ENCODE data around the gene IFNG.

IFNG gene

DNA sequence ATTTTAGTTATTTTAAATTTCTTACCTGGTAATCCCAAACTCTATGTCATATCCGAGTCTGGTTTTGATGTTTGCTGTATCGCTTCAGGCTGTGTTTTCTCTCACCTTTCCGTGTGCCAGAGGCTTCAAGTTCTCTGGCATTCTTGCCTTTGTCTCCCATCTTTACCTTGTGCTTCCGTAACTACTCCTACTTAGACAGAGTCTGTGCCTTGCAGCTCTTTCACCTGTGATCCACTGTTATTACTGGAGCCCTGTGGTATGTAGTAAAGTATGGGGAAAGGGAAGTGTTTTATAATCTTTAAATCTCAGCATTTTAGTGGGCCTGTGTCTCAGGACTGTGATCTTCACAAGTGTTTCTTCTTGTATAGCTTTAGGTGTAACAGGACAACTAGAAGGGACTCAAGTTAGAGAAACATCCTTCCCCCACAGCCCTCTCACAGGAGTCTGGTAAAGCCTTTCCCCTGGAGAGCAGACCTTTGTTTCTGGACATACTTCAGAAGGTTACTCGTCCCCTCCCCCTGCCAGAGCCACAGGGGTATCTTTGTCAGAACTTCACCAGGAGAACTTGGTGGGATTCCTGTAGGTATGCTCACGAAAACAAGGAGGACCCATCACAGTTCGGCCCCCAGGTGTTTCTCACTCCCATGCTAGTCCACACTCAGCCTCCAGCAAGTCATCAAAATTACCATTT is 11.1 kb downstream of the IFNG start:
- H3F3A ChIP-seq (ENCODE audit: insufficient read depth, low read length) = no peaks in the 10 kb centered on the region
- no peaks in the 10 kb centered on the region for H3K79me2 ChIP-seq (ENCODE audit: insufficient read depth, low read length)
- no peak overlapping the region for H3K4me2 ChIP-seq (ENCODE audit: low read length)
- no peak overlapping the region for H3K4me3 ChIP-seq (ENCODE audit: low read depth, low read length, poor library complexity, severe bottlenecking)
- TF ChIP-seq EZH2 (IDR thresholded peaks at IDR 0.05; ENCODE audit: borderline replicate concordance, low read length) (no peak), CTCF (IDR thresholded peaks at IDR 0.05; ENCODE audit: low read length) (no peak)
- H3K27ac ChIP-seq (ENCODE audit: low read depth, low read length, poor library complexity, severe bottlenecking) = no peak overlapping the region
- no peaks in the 10 kb centered on the region for H3K27me3 ChIP-seq (ENCODE audit: insufficient read depth, low read length)
- H3K4me1 ChIP-seq (ENCODE audit: insufficient read depth, low read length, severe bottlenecking) = no peaks in the 10 kb centered on the region
- no peaks in the 10 kb centered on the region for H3K36me3 ChIP-seq (ENCODE audit: insufficient read depth, low read length)
- H3K9ac ChIP-seq (ENCODE audit: low read length) = no peak overlapping the region
- H2AFZ ChIP-seq (ENCODE audit: low read length) = no peak overlapping the region
- no peaks in the 10 kb centered on the region for H4K20me1 ChIP-seq (ENCODE audit: insufficient read depth, low read length)
- no peaks in the 10 kb centered on the region for H3K9me3 ChIP-seq (ENCODE audit: low read length)
- H3K9me2 ChIP-seq (ENCODE audit: low read depth, low read length) = no peaks in the 10 kb centered on the region

DNA sequence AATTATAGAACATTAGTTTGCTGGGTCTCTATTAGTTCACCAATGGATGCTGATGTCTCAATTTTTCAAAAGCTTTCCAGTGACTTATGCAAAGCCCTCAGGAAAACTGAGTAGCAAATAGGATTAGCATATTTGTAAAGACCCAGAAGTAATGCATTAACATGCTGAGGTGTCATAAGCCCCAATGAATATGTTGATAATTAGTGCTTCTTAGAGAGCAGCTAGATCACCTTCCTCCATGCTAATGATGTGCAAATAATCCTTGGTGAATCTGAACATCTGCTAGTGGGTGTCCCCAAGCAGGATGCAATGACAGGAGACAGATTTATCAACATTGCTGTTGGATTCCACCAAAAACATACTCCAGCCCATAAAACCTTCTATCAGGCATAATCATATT is 19.0 kb downstream of the IFNG start:
- H3K4me1 ChIP-seq (ENCODE audit: insufficient read depth, low read length, severe bottlenecking) = no peaks in the 10 kb centered on the region
- H3K9me2 ChIP-seq (ENCODE audit: low read depth, low read length) = no peaks in the 10 kb centered on the region
- H3K9me3 ChIP-seq (ENCODE audit: low read length) = no peaks in the 10 kb centered on the region
- no peaks in the 10 kb centered on the region for H3K79me2 ChIP-seq (ENCODE audit: insufficient read depth, low read length)
- no peaks in the 10 kb centered on the region for H4K20me1 ChIP-seq (ENCODE audit: insufficient read depth, low read length)
- H3K27ac ChIP-seq (ENCODE audit: low read depth, low read length, poor library complexity, severe bottlenecking) = no peak overlapping the region
- H3K4me3 ChIP-seq (ENCODE audit: low read depth, low read length, poor library complexity, severe bottlenecking) = no peak overlapping the region
- no peak overlapping the region for H3K9ac ChIP-seq (ENCODE audit: low read length)
- H3K36me3 ChIP-seq (ENCODE audit: insufficient read depth, low read length) = no peaks in the 10 kb centered on the region
- TF ChIP-seq CTCF (IDR thresholded peaks at IDR 0.05; ENCODE audit: low read length) (no peak), EZH2 (IDR thresholded peaks at IDR 0.05; ENCODE audit: borderline replicate concordance, low read length) (no peak)
- no peaks in the 10 kb centered on the region for H3K27me3 ChIP-seq (ENCODE audit: insufficient read depth, low read length)
- H3K4me2 ChIP-seq (ENCODE audit: low read length) = no peak overlapping the region
- no peaks in the 10 kb centered on the region for H3F3A ChIP-seq (ENCODE audit: insufficient read depth, low read length)
- no peak overlapping the region for H2AFZ ChIP-seq (ENCODE audit: low read length)

DNA sequence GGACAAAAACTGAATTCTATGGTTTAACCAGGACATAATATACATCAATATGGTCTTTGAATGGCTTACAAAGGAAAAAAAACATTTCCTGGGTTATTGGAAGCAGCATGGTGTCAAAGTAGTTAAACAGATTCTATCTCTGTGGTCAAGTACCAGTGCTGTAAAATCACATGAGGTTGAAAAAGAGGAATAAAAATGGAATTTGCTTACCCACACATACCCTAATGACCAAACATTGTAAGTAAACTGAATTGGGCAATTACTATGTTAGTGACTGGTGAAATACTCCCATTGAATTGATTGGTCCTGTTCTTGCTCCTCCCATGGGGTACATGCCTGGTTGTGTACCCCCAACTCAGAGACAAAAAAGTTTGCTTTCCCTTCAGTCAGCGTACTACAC is 19.6 kb downstream of the IFNG start:
- H3K4me2 ChIP-seq (ENCODE audit: low read length) = no peak overlapping the region
- no peak overlapping the region for H3K27ac ChIP-seq (ENCODE audit: low read depth, low read length, poor library complexity, severe bottlenecking)
- H3K79me2 ChIP-seq (ENCODE audit: insufficient read depth, low read length) = no peaks in the 10 kb centered on the region

More for the DNA sequence above, 19.6 kb downstream of the IFNG start:
- no peaks in the 10 kb centered on the region for H3K9me2 ChIP-seq (ENCODE audit: low read depth, low read length)
- H3K4me1 ChIP-seq (ENCODE audit: insufficient read depth, low read length, severe bottlenecking) = no peaks in the 10 kb centered on the region
- H4K20me1 ChIP-seq (ENCODE audit: insufficient read depth, low read length) = no peaks in the 10 kb centered on the region
- H2AFZ ChIP-seq (ENCODE audit: low read length) = no peak overlapping the region
- H3K9me3 ChIP-seq (ENCODE audit: low read length) = no peaks in the 10 kb centered on the region
- H3K4me3 ChIP-seq (ENCODE audit: low read depth, low read length, poor library complexity, severe bottlenecking) = no peak overlapping the region
- H3F3A ChIP-seq (ENCODE audit: insufficient read depth, low read length) = no peaks in the 10 kb centered on the region
- H3K36me3 ChIP-seq (ENCODE audit: insufficient read depth, low read length) = no peaks in the 10 kb centered on the region
- TF ChIP-seq CTCF (IDR thresholded peaks at IDR 0.05; ENCODE audit: low read length) (no peak), EZH2 (IDR thresholded peaks at IDR 0.05; ENCODE audit: borderline replicate concordance, low read length) (no peak)
- no peaks in the 10 kb centered on the region for H3K27me3 ChIP-seq (ENCODE audit: insufficient read depth, low read length)
- H3K9ac ChIP-seq (ENCODE audit: low read length) = no peak overlapping the region
